MM.1S (cell line): Measurements from ENCODE around the gene TPCN2.

Source experiments
- CTCF ChIP-seq: fragments of 300-600 bp; sonication (generic); IDR thresholded peaks from 2 replicates; pipeline ENCODE4 v1.5.1; 2016; ENCODE audit warnings: antibody characterized with exemption, low read length, mixed read lengths
- EZH2 ChIP-seq: fragments of 300-600 bp; sonication (generic); optimal IDR thresholded peaks from 2 replicates; pipeline ENCODE3; 2017; ENCODE audit warnings: low read depth, mild to moderate bottlenecking, antibody characterized with exemption, low read length, mixed read lengths
- EZH2phosphoT487 ChIP-seq: fragments of 300-600 bp; sonication (generic); IDR thresholded peaks from 2 replicates; pipeline ENCODE4 v1.6.1; 2018; ENCODE audit warnings: antibody characterized with exemption, low read length

- TF ChIP-seq CTCF, result no peak
- no peak for TF ChIP-seq EZH2
- no peak for TF ChIP-seq EZH2phosphoT487
Measured at GRCh38 chr11:69071086-69071800, 22.5 kb downstream of the TPCN2 start.
